HG03103 (cell line): Measurements from ENCODE around the gene MYEF2.

Experiments used
- ATAC-seq: cut with Tn5 transposase; IDR thresholded peaks from one replicate; pipeline ENCODE4 v1.9.1; 2021; ENCODE audit warnings: low read depth; ENCODE audit not compliant: unreplicated experiment

Gene MYEF2

DNA sequence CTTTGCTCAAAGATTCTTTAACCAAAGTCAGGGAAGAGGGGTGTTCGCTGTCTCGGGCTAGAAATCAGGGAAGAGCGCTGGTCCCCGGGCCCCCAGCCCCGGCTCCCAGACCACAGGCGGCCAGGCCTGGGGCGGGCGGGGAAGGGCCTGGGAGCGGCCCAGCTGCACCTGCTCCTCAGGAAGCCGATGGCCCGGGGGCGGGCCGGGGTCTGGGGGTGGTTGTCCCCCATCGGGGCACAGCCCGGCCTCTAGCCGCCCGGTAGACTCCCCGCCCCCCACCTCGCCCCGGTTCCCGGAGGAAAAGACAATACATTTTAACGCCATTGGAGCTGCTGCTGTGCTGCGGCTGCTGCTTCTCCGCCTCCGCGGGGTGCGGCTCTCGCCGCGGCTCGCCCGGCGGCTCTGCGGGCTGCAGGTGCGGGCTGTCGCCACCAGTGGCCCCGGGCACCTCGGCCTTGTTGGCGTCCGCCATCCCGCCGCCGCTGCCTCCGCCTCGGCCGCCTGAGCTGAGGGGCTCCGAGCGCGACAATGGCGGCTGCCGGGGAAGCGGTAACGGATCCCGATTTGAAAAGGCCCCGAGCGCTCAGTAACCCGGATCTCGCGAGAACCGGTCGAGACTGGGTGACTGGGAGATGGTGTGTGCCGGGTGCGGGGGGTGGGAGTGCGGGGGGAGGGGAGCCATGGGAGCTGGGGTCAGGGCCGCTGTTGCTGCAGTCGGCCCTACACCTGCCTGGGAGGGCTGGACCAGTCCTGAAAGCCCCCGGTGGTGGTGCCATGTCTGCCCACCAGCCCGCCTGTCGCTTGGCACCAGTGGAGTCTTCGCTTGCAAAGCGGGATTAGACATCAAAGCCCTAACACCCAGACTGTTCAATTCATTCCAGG, at the start of gene MYEF2:
TSS of gene MYEF2 (minus strand) at position 530 of the 882 bp plus-strand sequence. CDS start at position 472, 58 bp downstream.
- ATAC-seq, result peak; percentile 68

DNA sequence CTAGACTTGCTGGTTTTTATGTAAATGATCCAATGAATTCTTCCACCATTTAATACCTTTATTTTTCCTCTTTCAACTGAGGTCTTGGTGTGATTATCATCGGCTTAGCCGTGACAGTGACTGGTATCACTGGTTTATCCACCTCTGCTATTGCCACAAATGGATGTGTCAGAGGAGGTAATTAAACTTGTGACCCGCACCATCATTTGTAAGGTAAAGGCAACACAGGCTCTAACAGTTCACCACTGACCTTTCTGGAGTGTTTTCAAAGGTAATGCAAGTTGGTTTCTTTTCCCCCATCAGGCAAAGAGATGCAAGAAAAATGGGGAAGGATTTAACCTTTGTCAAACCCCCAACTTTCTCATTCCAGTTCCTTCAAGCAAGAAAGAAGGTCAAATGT, 47.7 kb upstream of the MYEF2 start:
- no peak for ATAC-seq

- no peak for ATAC-seq
These were observed 44.5 kb upstream of the MYEF2 start for GRCh38 chr15:48222627-48223026.

- ATAC-seq, result no peak
These were observed 43.8 kb upstream of the MYEF2 start for GRCh38 chr15:48221885-48222284.

GRCh38 chr15:48221261-48221660, 43.2 kb upstream of the MYEF2 start:
- ATAC-seq, result no peak

GRCh38 chr15:48205981-48206380, 27.9 kb upstream of the MYEF2 start, which contains the start of gene SLC12A1:
Gene SLC12A1, plus strand, starts transcription at chr15:48206302. Its CDS starts 1,418 bp downstream, at chr15:48207720.
- ATAC-seq, result no peak

DNA sequence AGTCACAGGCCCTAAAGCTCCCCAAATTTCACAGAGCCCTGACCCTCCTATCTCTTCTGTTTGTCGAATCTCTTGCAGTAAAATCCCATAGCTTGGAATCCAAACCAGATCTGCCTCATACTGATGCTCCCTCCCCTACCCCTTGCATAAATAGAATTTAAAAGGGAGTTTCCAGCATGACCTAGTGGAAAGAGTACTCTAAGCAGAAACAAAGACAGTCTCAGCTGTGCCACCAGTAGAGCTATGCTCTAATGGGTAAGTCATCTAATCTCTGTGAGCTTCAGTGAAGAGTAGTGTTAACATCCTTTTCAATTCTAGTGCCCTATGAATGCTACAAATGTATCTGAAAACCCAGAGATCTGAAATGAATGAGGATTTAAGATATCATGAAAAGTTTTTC, 24.0 kb upstream of the MYEF2 start:
- ATAC-seq, result no peak

GRCh38 chr15:48191574-48192225, 13.6 kb upstream of the MYEF2 start, which contains the start of gene CTXN2:
Gene CTXN2, plus strand, starts transcription at chr15:48191665. Its CDS starts 9,636 bp downstream, at chr15:48201301.
- ATAC-seq, result no peak

DNA sequence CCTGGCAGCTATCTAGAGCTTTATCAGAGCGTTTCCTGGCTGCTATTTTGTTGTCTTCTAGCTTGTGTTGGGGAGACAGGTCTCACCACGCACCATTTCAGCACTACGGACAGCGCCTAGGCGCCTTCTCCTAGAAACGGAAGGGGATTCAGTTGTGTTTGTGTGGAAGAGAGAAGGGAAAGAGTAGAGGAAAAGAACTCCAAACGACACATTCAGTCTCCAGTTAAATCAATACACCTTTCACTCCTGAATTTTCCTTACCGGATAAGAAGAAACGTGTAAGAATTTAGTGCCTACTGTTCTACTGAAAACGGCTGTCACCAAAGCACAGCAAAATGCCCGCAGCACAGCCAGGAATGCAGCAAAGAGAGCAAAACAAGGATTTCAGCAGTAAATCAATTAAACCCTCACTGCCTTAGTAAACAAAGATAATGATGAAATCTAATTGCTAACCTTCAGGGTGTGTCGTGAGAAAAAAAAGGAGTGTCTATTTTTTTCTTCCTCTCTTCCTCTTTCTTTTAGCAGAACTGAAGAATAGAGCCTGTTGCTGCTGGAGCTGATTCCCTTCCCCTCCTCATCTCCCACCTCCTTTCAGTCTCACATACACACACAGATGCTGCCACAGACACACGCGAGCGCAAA, 13.0 kb upstream of the MYEF2 start:
- no peak for ATAC-seq

DNA sequence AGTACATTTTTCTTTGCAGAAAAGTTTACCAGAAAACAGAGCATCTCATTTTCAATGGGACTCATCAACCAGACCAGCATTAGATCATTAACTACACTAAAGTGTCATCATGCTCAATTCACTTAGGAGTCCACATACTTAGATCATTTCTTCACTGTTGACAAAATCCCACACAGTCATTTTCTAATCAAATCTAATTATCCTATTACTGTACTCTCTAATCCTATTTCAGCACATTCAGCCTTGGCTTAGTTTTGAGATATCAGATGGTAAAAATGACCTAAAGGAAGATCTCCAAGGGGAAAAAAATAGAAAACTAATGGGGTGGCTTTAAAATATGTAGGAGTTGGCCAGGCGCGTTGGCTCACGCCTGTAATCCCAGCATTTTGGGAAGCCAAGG, 8.2 kb upstream of the MYEF2 start:
- no peak for ATAC-seq

DNA sequence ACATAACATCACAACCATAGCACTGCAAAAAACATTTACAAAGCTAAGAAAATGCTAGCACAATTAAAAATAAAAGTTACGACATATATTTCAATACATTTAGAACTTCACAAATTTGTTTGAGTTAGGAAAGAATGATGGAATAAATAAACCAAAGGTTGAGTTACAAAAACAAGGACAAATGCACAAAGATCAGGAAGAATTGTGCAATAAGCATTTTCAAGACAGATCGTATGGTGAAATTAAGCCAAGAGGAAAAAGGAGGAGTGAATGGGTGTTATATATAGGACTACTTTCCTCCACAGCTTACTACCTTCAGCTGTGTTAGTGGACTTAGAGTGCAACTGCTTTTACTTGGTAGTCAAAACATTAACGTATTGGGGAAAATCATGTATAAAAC, 7.4 kb upstream of the MYEF2 start:
- no peak for ATAC-seq

- ATAC-seq, result no peak
These were observed 4.7 kb upstream of the MYEF2 start for GRCh38 chr15:48182749-48183148.

DNA sequence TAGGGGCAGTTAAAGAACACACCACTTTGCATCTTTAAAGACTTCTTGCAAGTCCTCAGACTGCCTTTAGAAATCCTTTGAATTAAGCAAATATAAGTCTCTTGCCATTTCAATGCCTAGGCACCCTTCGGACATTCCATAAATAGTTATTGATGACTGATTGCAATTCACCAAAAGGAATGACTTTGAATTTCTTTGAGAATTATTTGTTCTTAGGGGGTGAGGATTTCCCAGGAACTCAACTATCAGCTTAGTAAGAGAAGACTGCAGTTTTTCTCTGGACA, 495 bp upstream of the MYEF2 start:
- no peak for ATAC-seq

- ATAC-seq, result peak; percentile 53
These were observed 721 bp downstream of the MYEF2 start for GRCh38 chr15:48177383-48177765.

DNA sequence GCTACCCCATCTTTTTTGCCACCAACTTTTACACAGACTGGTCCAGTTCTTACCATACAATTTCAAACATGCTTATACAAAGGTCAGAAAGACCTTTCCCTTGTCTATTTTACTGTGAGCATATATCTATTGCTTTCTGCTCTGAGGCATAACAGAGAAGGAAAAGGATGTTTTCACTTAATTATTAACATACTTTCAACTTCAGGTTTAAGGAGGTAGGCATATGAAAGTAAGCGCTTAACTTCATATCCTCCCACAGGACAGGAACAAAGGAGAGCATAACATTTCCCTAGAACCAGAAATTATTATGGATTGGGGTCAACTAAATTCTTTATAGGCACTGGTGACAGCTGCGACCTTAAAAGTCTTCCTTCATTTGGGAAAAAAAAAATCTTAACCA, 1.1 kb downstream of the MYEF2 start:
- no peak for ATAC-seq

GRCh38 chr15:48176112-48176511, 2.0 kb downstream of the MYEF2 start:
- no peak for ATAC-seq

DNA sequence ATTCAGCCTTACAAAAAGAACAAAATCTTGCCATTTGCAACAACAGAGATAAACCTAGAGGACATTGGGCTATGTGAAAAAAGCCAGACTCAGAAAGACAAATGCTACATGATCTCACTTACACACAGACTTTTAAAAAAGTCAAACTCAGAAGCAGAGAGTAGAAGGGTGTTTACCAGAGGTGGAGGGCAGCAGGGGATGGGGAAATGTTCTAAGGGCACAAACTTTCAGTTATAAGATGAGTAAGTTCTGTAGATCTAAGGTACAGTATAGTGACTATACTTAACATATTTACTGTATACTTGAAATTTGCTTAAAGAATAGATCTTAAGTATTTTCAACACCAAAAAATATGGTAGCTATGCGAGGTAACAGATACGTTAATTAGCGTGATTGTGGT, 3.0 kb downstream of the MYEF2 start:
- ATAC-seq, result no peak

DNA sequence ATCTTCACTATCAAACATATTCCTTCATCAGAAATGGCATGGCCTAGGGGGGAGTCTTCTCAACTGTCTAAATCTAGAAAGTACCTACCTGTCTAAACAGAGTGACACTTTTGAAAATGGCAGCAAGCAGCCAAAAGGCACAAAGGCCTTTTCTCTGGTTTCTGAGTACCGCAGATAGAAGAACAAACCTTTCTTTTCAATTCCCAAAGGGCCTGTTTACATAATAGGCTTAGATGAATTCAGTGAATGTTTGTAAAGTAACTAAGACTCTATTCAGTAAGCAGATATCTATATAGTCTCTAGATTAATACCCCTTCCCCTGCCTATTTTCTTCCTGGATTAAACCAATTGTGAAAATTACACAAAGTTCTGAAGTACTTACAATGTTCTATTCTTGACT, 7.1 kb downstream of the MYEF2 start:
- no peak for ATAC-seq

- ATAC-seq, result no peak
These were observed 9.5 kb downstream of the MYEF2 start for GRCh38 chr15:48168616-48169015.

DNA sequence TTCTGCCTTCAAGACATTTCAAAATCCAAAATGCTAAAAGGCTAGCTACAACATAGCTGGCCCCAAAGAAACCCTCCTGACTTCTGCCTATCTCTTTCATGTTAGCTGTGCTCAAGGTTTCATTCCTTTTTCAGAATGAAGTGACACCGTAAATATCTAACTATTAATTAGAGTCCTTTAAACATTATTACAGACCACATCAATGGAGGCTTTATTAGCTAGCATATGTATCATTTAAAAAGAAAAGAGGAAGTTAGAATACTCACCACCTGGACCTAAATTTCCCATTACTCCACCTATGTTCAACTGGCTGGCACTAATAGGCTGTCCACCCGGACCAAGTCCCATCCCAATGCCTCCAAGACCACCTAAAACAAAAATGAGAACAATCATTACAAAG, 24.6 kb downstream of the MYEF2 start:
- ATAC-seq, result no peak

DNA sequence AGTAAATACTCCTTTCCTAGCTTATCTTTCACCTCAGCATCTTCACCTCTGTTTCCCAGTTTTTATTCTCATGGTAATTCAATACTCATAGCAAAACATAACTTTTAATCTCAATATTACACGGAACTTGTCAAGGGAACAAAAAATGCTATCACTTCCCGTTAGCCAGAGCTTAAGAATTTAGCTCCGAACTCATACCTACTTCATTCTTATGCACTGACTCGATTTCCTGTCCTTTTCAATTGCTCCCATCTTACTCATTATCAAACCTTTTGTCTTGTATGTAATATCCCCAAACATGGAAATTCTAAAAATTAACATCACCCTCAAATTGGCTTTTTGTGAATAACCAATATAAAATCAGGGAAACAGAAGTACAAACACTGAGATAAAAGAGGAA, 28.2 kb downstream of the MYEF2 start:
- no peak for ATAC-seq

- no peak for ATAC-seq
These were observed 30.7 kb downstream of the MYEF2 start for GRCh38 chr15:48147358-48147757.
